Posterior cingulate gyrus (tissue), 11 donors: ENCODE data around the gene ABI2.

Experiments used
- DNase-seq, 10 donors: peaks; one replicate each; pipeline versions ENCODE4 v3.0.0 to v3.0.0-alpha.2; 2020 to 2021; ENCODE audit warnings: mixed read lengths in 3 of 10
- intact Hi-C: fragments of 100-400 bp; cut with DNase I; formaldehyde crosslinking; loops from one replicate; pipeline ENCODE4 v1.15.1; 2023

Gene ABI2

GRCh38 chr2:203463266-203463678, 135.1 kb downstream of the ABI2 start:
- DNase-seq: no peak
- intact Hi-C loops: no loop called here

GRCh38 chr2:203469546-203469945, 141.4 kb downstream of the ABI2 start:
- intact Hi-C loops: no loop called here
- DNase-seq: no peak

- DNase-seq: no peak
- intact Hi-C loops: no loop called here
These were observed 142.2 kb downstream of the ABI2 start for GRCh38 chr2:203470371-203470770.

- intact Hi-C loops: no loop called here
- no peak for DNase-seq
These were observed 143.1 kb downstream of the ABI2 start for GRCh38 chr2:203471323-203471722.

- intact Hi-C loops: no loop called here
- no peak for DNase-seq
These were observed 148.7 kb downstream of the ABI2 start for GRCh38 chr2:203476881-203477280.

GRCh38 chr2:203480623-203481022, 152.4 kb downstream of the ABI2 start:
- intact Hi-C loops: loop anchor here (5.0 kb wide), 1 partner anchor 427 kb away; no protein-coding TSS in a partner anchor

GRCh38 chr2:203484266-203485112, 156.3 kb downstream of the ABI2 start:
- DNase-seq: peak in 3 of 10 donors; percentile 26 to 64 (median 27)
- intact Hi-C loops: loop anchor here (2.0 to 5.0 kb wide), 2 partner anchors 166 to 423 kb away; no protein-coding TSS in a partner anchor

More at GRCh38 chr2:203480623-203481022, 152.4 kb downstream of the ABI2 start:
- no peak for DNase-seq

- intact Hi-C loops: no loop called here
- no peak for DNase-seq
These were observed 161.3 kb downstream of the ABI2 start for GRCh38 chr2:203489531-203489930.

- DNase-seq: no peak
- intact Hi-C loops: no loop called here
These were observed 162.2 kb downstream of the ABI2 start for GRCh38 chr2:203490391-203490790.

- intact Hi-C loops: no loop called here
- no peak for DNase-seq
These were observed 164.8 kb downstream of the ABI2 start for GRCh38 chr2:203492965-203493364.
